AG09309 (cell line): ENCODE measurements around the gene SPRY1.

Source experiments
- DNase-seq: peaks from one replicate; pipeline ENCODE4 v3.0.0-alpha.2; 2010; ENCODE audit warnings: low read depth
- H3K4me3 ChIP-seq: 2 replicates; pipeline ENCODE4 v1.5.1; 2011; ENCODE audit warnings: mild to moderate bottlenecking, low read depth, low read length, moderate library complexity; ENCODE audit not compliant: control insufficient read depth
- TF ChIP-seq, protein P1 (sequence below): IDR thresholded peaks from 2 replicates; pipeline ENCODE4 v1.5.1; 2011; ENCODE audit warnings: mild to moderate bottlenecking, low read depth, low read length, inconsistent platforms; ENCODE audit not compliant: insufficient read depth, control insufficient read depth; ENCODE audit errors: missing control alignments

Gene SPRY1

DNA sequence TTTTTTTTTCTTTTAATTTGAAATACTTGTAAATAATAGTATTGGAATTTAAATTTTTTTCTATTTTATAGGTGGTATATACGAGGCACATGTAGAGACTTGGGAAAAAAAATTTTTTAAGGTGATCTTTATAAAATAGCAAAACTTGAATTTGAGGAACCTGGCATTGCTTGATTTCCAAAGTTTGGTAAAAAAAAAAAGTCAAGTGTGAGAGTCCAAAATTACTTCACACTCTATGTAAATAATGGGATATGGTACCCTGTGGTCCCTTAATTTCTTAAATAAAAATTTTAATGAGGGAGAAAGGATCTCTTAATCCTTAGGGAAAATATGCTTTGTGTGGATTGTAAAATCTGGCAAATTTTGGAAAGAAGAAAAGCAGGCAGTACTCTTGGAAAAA lies 19.0 kb downstream of the SPRY1 start:
- DNase-seq: no peak
- H3K4me3 ChIP-seq: no peak overlapping the region
- TF ChIP-seq, protein P1, sequence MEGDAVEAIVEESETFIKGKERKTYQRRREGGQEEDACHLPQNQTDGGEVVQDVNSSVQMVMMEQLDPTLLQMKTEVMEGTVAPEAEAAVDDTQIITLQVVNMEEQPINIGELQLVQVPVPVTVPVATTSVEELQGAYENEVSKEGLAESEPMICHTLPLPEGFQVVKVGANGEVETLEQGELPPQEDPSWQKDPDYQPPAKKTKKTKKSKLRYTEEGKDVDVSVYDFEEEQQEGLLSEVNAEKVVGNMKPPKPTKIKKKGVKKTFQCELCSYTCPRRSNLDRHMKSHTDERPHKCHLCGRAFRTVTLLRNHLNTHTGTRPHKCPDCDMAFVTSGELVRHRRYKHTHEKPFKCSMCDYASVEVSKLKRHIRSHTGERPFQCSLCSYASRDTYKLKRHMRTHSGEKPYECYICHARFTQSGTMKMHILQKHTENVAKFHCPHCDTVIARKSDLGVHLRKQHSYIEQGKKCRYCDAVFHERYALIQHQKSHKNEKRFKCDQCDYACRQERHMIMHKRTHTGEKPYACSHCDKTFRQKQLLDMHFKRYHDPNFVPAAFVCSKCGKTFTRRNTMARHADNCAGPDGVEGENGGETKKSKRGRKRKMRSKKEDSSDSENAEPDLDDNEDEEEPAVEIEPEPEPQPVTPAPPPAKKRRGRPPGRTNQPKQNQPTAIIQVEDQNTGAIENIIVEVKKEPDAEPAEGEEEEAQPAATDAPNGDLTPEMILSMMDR: no peak

DNA sequence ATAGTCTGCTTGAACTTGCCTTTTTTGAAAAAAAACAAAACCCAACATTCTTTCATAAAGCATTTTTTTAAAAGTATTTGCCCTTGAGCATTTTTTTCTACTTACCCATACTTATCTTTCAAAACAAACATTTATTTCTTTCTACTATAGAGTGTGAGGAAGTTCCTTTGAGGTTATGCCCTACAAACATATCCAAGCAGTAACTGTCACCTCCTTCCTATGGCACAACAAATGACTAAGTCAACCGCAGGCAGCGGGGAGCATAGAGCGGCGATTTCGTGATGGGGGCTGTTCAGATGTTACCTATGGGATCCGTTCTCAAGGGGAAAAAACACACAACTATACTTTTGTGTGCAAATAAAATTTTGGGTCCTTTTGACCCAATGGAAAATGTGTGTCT lies 19.4 kb downstream of the SPRY1 start:
- TF ChIP-seq, protein P1: no peak
- peak; percentile 42 for DNase-seq
- no peak overlapping the region for H3K4me3 ChIP-seq

DNA sequence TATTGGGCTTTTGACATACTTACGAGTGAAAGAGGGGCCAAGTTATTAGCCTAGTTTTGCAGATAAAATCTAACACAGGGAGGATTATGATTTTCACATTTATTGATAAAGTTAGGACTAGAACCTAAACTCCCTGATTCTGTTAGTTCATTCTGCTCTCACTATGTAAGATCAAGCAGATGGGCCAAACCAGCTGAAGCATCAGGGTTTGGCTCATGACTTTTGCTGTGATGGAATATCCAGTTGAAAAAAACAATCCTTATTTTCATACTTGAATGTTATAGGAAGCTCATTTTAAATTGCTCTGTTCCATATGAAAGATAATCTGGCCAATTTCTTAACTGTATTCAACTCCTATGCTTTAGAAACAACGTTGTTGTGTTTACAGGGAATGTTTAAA lies 21.2 kb downstream of the SPRY1 start:
- H3K4me3 ChIP-seq: no peak overlapping the region
- TF ChIP-seq, protein P1: no peak
- DNase-seq: no peak

DNA sequence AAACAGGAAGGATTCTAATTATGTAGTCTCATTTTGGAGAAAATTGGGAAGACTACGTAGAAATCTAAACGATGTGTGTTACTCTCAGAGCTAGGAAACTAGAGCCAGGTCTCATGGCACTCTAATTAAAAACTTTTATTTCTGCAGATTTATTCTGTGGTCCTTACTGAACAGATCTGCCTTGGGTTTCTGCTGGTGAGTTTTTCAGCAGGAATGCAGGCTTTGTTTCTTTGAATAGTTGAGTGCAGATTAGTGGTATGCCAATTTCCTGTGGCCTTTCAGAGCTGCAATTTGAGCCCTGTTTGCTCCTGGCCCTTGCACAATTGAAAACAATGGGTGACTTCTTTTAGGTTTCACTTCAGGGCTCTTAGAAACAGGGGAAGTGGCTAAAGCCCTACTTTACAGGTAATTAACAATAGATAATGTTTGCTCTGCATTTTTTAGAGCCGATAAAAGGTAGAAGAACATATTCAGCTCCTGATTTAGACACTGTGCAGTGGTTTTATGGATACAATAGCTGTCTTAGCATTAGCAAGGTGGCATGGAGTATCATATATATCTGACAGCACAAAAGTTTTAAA lies 21.8 kb downstream of the SPRY1 start:
- peak; percentile 87 for DNase-seq
- TF ChIP-seq, protein P1: no peak
- no peak overlapping the region for H3K4me3 ChIP-seq

DNA sequence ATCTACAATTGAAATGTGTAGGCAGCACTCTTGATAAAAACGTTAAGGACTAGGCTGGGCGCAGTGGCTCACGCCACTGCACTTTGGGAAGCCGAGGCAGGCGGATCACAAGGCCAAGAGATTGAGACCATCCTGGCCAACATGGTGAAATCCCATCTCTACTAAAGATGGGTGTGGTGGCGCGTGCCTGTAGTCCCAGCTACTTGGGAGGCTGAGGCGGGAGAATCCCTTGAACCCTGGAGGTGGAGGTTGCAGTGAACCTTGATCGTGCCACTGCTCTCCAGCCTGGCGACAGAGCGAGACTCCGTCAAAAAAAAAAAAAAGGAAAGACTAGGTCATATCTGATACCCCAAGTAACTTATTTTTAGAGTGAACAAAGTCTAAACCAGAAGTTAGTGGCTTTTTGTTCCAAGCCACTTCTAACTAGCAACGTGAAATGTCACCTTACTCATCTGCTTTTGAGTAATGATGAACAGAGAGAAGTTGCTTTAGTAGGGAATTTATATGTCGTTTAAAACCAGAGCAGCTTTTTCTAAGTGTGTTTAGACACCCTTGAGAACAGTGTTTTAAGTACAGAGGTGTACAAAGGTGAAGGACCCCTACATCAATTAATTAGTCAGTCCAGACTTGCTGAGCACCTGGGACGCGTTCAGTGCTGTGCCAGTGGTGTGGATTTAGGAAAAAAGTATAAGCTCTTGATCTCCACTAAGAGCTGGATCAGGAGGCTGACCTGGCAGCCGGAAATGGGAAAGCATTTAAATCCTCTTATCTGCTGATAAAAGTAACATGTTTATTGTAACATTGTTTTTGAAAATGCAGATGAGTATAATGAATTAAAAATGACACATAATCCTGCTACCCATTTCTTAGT lies 23.5 kb downstream of the SPRY1 start:
- TF ChIP-seq, protein P1: no peak
- H3K4me3 ChIP-seq: no peak overlapping the region
- DNase-seq: no peak

DNA sequence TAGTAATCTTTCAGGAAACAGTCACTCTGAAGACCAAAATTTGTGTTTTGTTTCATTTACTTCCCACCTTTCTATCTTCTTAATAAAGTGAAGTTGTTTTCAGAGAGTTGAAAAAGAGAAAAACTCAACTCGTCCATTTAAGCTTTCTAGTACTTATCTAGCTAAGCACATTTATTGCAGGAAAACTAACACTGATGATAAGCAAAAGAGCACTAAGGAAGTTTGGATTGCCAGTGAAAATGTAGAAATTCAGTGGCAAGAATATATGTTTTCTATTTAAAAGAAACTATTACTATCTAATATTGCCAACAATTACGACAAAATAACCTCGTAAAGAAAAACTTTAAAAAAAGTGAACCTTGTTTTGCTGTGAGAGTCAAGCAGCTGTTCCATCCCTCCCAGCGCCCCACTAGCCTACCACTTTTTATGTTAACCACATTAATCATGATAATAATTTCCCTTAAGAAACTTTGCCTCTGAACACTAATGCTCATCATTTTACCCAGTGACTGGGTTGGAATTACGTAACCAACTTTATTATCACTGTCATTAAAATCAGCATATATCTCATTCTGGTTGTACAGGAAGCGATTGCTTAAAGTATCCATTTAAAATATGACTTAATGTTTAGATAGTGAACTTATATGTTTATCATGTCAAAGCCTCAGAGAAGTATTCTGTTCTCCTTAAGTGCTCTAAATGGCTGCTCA lies 24.8 kb downstream of the SPRY1 start:
- no peak overlapping the region for H3K4me3 ChIP-seq
- DNase-seq: no peak
- TF ChIP-seq, protein P1: no peak
